NCI-H226 (cell line): ENCODE results near the gene MCHR1.
"Not testable (repeated sequence)": the region's sequence is repeated elsewhere in the genome, so short reads cannot be mapped to it uniquely, and the experiment has no call there.

ENCODE experiments used
- DNase-seq: peaks from one replicate; pipeline ENCODE4 v3.0.0-alpha.2; 2015

Gene MCHR1

GRCh38 chr22:40679249-40679963, at the start of gene MCHR1:
MCHR1 (plus strand) TSS chr22:40679484; CDS start chr22:40679653, 169 bp downstream.
- no peak for DNase-seq

- no peak for DNase-seq
These were observed 47.4 kb upstream of the MCHR1 start for GRCh38 chr22:40631925-40632324.

GRCh38 chr22:40633036-40633435, 46.2 kb upstream of the MCHR1 start:
- DNase-seq = no peak

GRCh38 chr22:40634119-40634903, 45.0 kb upstream of the MCHR1 start:
- no peak for DNase-seq

GRCh38 chr22:40635043-40635939, 44.0 kb upstream of the MCHR1 start:
- no peak for DNase-seq

- no peak for DNase-seq
These were observed 43.3 kb upstream of the MCHR1 start for GRCh38 chr22:40635940-40636379.

- DNase-seq = peak; percentile 94
These were observed 42.7 kb upstream of the MCHR1 start, which contains the start of gene MRTFA for GRCh38 chr22:40636380-40637182. MRTFA (minus strand) TSS chr22:40636719.

GRCh38 chr22:40637183-40638150, 41.8 kb upstream of the MCHR1 start:
- DNase-seq = no peak

GRCh38 chr22:40638261-40638660, 41.0 kb upstream of the MCHR1 start:
- DNase-seq = no peak

GRCh38 chr22:40641269-40641668, 38.0 kb upstream of the MCHR1 start:
- DNase-seq = no peak

GRCh38 chr22:40642316-40642715, 37.0 kb upstream of the MCHR1 start:
- DNase-seq = no peak

- DNase-seq = no peak
These were observed 33.6 kb upstream of the MCHR1 start for GRCh38 chr22:40645579-40646197.

- no peak for DNase-seq
These were observed 30.9 kb upstream of the MCHR1 start for GRCh38 chr22:40648386-40648785.

- no peak for DNase-seq
These were observed 28.2 kb upstream of the MCHR1 start for GRCh38 chr22:40651057-40651456.

- peak; percentile 91 for DNase-seq
These were observed 27.5 kb upstream of the MCHR1 start for GRCh38 chr22:40651563-40652501.

GRCh38 chr22:40653361-40653760, 25.9 kb upstream of the MCHR1 start:
- no peak for DNase-seq

- DNase-seq = no peak
These were observed 24.6 kb upstream of the MCHR1 start for GRCh38 chr22:40654522-40655167.

GRCh38 chr22:40655941-40656340, 23.3 kb upstream of the MCHR1 start:
- not testable (repeated sequence) for DNase-seq

- DNase-seq = not testable (repeated sequence)
These were observed 22.6 kb upstream of the MCHR1 start for GRCh38 chr22:40656651-40657050.
